GM10266 (cell line): ENCODE results near the gene ATP8B3.

ENCODE experiments used
- DNase-seq: peaks from one replicate; pipeline ENCODE4 v3.0.0; 2012; ENCODE audit errors: extremely low spot score
- TF ChIP-seq, protein P1 (sequence below): IDR thresholded peaks from 2 replicates; pipeline ENCODE4 v1.5.1; 2012; ENCODE audit warnings: mild to moderate bottlenecking, low read depth; ENCODE audit not compliant: control insufficient read depth, insufficient read depth; ENCODE audit errors: missing control alignments

The ATP8B3 gene

DNA sequence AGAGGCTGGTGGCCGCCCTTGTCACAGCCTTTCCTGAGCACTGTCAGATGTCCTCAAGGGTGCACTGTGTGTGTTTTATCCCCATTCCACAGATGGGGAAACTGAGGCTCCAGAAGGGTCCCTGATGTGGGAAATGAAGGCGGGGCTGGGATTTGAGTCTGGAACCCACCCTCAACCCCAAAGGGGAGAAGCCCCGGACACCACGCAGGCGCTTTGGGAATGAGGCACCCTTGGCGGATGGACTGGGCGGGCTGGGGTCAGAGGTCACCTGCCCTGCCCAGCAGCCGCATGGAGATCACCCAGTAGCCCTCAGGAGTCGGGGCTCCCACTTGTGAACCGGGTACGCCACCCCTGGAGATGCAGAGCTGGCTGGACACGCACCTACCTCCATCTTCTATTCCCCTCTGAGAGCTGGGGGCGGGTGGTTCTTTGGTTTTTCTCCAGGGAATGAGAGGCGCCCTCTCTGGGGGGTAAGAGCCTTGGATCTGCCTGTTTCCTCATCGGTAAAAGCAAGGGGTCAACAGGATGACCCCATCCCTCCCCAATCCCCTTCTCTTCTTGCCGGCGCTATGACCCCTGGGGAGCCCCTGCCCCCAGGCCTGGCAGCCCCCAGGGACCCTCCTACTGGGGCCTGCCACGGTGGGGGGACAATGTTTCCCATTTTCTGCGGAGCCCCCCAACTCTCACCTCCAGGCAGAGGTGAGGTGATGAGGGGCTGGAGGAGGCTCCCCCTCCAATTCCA is 67.1 kb downstream of the ATP8B3 start:
- DNase-seq, result no peak
- TF ChIP-seq, protein P1, sequence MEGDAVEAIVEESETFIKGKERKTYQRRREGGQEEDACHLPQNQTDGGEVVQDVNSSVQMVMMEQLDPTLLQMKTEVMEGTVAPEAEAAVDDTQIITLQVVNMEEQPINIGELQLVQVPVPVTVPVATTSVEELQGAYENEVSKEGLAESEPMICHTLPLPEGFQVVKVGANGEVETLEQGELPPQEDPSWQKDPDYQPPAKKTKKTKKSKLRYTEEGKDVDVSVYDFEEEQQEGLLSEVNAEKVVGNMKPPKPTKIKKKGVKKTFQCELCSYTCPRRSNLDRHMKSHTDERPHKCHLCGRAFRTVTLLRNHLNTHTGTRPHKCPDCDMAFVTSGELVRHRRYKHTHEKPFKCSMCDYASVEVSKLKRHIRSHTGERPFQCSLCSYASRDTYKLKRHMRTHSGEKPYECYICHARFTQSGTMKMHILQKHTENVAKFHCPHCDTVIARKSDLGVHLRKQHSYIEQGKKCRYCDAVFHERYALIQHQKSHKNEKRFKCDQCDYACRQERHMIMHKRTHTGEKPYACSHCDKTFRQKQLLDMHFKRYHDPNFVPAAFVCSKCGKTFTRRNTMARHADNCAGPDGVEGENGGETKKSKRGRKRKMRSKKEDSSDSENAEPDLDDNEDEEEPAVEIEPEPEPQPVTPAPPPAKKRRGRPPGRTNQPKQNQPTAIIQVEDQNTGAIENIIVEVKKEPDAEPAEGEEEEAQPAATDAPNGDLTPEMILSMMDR, result no peak

DNA sequence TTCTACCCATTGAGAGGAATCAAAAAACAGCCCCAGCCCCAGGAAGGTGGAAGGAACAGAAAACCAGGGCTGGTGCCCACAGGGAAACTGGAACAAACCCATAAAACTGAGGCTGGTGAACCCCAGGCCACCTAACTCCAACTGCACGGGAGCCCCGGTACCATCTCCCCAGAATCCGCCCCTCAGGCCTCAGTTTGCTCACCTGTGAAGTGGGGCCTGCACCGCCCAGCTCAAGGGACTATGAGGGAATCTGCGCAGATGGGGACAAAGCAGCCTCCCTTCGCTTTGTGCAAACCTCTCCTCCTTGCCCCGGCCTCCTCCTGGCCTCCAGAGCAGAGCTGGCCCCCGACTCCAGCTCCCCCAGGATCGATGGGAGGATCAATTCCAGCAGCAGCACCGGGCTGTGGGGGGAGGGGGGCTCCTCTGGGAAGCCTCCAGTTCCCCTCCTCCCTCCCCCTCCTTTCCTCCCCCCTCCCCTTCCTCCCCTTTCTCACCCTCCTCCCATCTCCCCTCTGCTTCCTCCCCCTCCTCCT is 67.9 kb downstream of the ATP8B3 start:
- TF ChIP-seq, protein P1, result no peak
- DNase-seq, result no peak

DNA sequence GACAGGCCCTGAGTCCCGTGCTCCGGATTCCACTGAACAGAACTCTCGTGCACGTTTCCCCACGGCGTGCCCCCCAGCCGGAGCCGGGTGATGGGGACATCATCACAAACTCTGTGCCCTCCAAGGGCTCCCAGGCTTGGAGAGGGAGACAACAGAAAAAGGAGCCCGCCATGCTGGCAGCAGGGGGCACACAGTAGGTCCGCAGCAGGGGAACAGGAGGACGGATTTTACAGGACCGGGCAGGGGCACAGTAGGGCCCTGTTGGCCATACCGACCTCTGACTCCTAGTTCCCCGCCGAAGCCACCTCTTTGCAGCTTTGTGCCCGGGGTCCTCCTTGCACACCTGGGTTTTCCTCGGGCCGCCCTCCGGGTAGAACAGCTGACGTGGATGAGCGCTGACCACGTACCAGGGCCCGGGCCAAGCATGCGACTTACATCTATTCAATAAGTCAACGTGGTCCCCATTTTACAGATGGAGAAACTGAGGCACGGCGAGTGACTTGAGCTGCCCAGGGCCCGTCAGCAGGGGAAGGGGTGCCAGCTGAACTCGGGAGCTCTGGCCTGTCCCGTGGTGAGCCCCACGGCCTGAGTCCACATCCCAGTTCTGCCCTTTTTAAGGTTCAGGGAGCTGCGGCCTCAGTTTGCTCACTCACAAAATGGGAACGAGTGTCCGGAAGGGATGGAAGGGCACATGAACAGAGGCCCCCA is 68.9 kb downstream of the ATP8B3 start:
- TF ChIP-seq, protein P1, result no peak
- DNase-seq, result no peak

DNA sequence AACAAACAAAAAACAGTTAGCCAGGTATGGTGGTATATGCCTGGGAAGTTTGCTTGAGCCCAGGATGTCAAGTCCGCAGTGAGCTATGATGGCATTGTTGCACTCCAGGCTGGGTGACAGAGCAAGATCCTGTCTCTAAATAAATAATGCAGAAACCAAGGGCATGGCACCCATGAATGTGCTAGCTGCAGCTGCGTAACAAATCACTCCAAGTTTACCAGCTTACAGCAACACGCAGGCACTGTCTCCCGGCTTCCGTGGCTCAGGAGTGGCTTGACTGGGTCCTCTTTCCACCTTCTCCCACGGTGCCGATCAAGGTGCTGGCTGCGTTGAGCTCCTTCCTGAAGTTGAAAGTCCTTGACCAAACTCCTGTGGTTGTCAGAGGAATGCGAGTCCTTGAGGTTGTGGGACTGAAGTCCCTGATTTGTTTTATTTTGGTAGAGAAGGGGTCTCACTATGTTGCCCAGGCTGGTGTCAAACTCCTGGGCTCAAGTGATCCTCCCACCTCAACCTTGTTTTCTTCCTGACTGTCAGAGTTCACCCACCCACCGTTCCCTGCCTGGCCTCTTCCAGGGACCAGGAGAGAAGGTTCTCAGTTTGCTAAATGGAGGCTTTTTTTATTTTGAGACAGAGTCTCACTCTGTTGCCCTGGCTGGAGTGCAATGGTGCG is 72.0 kb downstream of the ATP8B3 start:
- no peak for DNase-seq
- TF ChIP-seq, protein P1, result no peak

DNA sequence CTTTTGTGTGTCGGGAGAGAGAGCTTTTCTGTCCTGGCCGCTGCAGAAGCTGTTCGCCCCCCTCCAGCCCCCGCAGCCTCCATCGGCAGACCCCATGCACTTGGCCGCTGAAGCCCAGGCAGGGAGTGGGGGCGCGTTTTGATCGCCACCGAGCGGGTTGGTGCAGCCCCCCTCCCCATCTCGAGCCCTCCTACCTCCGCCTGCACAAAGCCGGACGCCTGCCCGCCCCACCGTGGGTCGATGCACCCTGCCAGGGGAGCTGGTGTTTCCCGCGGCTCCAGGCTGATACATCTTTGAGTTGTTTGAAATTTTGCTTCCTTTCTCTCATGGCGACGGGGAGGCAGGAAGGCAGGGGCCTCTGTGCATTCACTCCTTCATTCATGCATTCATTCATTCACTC is 75.1 kb downstream of the ATP8B3 start:
- TF ChIP-seq, protein P1, result no peak
- no peak for DNase-seq

DNA sequence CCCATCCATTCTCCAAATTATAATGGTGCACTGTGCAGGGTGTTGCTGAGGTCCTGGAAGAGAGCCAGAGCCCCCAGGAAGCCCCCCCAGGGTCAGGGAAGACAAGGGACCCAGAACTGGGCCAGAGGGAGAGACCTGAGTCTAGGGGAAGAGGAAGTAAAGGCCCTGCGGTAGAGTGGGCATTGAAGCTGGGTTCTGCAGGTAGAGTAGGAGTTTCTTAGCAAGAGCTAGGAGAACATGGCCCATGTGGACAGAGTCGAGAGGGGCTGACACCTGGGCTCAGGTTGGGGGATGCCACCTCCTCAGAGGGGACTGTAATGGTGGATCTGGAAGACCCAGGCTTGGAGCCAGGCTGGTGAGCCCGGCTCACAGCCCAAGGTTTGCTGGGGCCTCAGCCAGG is 75.8 kb downstream of the ATP8B3 start:
- TF ChIP-seq, protein P1, result no peak
- no peak for DNase-seq
